Hypothalamus (tissue), 51 donors: ENCODE data around the gene NTRK2.
"Not testable (repeated sequence)": the region's sequence is repeated elsewhere in the genome, so short reads cannot be mapped to it uniquely, and the experiment has no call there.

ENCODE experiments used
- DNase-seq, 51 donors: peaks; one replicate each; lab custom pipeline; 2025; lab: John Stamatoyannopoulos, UW

NTRK2 gene

DNA sequence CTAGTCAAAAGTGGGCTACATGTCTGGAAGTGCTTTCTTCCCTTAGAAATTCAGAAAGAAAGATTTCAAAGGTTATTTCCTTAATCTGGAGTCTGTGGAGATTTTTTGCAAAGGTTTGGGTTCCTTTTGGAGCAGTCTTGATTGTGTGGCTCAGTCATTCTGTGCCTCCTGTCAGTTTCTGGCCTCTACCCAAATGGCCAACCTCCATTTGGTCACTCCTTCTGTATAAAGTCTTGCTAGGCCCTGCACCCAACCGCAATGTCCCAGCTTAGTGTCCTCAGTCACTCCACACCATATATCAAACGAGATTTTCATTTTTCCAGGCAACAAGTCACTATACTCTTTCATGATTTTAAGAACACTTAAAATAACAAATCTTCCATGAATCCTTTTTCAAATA lies 199.6 kb downstream of the NTRK2 start:
- no peak for DNase-seq

GRCh38 chr9:84871983-84872382 lies 202.5 kb downstream of the NTRK2 start:
- no peak for DNase-seq

- DNase-seq = no peak
These were observed 204.5 kb downstream of the NTRK2 start for GRCh38 chr9:84874022-84874421.

GRCh38 chr9:84874596-84874995 lies 205.1 kb downstream of the NTRK2 start:
- no peak for DNase-seq

DNA sequence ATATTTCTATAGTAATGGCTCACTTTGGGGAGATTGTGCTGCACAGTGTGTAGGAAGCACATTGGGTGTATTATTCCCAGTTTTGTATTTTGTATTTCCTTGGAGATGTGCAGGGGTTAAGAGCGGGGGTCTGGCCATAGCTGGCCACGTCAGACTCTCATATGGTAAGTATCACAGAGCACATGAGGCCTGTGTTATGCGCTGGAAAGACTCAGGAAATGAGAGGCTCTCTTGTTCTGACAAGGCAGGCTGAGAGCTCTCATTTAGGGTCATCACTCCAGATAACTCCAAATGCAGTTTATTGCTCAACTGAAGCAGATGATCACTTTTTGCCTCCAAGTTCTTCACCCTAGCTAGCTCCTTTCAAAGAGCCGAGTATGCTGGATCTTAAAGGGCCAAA lies 205.7 kb downstream of the NTRK2 start:
- no peak for DNase-seq

DNA sequence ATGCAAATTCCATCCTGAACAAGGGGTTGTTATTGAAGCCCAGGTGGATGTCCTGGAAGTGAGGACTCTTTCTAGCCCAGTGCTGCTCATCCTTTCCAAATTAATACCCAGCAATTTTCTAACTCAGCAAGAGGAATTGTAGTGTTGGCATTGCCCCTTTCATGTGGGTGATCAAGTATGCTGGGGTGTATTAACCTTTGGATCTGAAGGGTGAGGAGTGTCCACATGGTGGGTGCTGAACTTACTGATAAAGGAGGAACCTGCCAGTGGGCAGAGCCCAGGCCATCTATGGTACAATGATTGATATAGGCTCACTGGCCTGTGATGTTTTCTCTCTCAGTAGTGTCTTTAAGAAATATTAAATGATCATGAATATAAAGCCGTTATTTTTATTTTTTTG lies 210.1 kb downstream of the NTRK2 start:
- no peak for DNase-seq

- DNase-seq = no peak
These were observed 211.3 kb downstream of the NTRK2 start for GRCh38 chr9:84880835-84881234.

GRCh38 chr9:84886866-84887265 lies 217.3 kb downstream of the NTRK2 start:
- no peak for DNase-seq

GRCh38 chr9:84891924-84892323 lies 222.4 kb downstream of the NTRK2 start:
- DNase-seq = no peak

DNA sequence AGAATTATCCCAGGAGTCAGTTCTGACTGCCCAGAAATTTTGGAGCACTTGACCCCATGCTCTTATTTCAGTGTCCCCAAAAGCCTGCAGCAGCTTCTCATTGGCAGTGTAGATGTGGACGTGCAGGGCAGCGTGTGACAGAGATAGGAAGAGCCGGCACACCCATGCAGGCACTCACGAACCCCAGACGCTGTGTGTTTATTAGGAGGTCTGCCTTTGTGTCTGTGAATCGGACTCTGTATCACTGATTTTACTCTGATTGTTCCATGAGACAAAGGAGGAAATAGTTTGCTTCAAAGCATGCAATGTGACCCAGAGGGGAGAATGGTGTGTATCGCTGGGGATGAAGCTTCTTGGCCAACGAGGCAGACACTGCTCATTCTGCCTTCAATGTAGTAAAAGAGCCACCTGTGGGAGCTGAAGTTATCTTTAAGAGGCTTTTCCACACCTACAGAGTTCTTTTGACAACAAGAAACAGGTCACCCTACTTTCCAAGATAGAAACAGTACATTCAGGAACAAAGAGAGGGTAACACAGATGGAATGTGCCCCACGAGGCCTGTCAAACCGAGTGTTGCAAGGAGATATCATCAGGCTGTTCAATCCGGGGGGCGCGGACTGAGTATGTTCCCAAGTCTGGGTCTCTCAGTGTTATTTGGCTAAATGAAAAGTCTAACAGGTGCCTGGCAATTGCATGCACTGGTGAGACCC lies 224.0 kb downstream of the NTRK2 start:
- no peak for DNase-seq

- no peak for DNase-seq
These were observed 225.3 kb downstream of the NTRK2 start for GRCh38 chr9:84894859-84895258.

DNA sequence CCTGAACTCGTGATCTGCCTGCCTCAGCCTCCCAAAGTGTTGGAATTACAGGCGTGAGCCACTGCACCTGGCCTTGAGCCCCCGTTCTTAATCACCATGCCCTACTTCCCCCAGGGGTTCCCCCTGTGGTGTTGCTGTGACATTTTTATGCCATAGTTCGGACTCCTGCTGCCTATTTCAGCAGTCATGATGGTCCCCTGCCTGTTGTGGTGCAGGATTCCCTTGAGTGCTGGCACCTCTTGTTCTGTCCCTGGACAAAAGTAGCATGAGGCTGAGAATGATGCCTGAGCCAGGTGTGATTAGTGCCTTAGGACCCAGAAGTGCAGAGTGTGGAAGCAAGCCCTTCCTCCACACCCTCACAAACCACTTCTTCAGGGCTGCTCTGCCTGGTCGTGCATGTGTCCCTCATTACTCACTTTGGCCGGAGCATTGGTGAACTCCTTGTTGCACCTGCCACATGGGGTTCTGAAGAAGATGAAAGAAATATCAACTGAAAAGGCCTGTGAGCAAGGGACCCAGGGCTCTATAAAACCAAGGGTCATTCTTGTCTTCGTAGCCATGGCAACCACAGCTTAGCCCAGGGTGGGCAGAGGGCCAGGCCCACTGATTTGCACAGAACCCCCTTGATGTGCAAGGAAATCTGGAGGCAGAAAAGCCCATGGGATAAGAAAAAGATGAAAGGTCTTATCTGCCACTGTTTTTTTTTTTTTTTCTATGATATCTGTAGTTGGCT lies 228.0 kb downstream of the NTRK2 start:
- peak in 3 of 51 donors; percentile 16 to 17 (median 16) for DNase-seq

DNA sequence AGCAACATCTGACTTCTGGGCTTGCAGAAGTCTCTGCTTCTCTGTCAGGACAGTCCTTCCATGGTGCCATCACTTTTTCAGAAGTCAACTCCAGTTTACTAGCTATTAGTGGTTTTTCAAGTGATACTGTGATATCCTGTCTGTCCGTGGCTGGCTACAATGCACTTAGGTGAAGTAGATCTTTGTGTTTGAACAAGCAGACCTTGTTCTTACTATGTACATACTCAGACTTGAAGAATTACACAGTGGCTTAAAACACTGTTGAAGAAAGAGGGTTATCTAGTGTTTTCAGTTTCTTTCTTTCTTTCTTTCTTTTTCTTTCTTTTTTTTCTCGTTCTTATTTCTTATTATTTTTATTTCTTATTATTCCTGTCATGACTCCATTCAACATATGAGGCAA lies 228.7 kb downstream of the NTRK2 start:
- DNase-seq = no peak

DNA sequence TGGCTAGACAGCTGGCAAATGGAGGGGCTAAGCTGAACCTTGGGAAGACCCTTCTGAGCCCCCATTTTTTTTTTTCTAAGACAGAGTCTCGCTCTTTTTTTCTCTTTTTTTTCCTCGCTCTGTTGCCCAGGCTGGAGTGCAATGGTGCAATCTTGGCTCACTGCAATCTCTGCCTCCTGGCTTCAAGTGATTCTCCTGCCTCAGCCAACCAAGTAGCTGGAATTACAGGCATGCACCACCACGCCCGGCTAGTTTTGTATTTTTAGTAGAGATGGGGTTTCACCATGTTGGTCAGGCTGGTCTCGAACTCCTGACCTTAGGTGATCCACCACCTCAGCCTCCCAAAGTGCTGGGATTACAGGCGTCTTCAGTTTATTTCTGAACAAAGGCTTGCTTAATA lies 229.1 kb downstream of the NTRK2 start:
- not testable (repeated sequence) for DNase-seq

DNA sequence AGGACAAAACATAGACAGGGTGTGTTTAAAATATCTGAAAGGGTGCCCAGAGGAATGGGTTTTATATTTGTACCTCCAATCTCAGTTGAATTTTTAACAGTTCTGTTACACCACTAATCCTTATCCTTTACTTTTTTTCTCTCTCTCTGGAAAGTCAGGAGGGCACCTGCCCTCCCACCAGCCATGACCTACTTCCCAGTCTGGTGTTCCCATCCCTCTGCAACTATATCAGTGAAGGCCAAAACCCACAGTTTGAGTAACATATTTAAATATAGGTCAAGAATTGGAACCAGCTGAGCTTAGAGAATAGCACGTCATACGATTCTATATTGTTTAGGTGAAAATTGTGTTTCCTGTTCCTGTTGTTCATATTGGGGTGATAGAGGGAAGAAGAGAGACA lies 229.8 kb downstream of the NTRK2 start:
- no peak for DNase-seq

GRCh38 chr9:84900421-84900820 lies 230.9 kb downstream of the NTRK2 start:
- no peak for DNase-seq

- DNase-seq = no peak
These were observed 234.4 kb downstream of the NTRK2 start for GRCh38 chr9:84903963-84904362.

DNA sequence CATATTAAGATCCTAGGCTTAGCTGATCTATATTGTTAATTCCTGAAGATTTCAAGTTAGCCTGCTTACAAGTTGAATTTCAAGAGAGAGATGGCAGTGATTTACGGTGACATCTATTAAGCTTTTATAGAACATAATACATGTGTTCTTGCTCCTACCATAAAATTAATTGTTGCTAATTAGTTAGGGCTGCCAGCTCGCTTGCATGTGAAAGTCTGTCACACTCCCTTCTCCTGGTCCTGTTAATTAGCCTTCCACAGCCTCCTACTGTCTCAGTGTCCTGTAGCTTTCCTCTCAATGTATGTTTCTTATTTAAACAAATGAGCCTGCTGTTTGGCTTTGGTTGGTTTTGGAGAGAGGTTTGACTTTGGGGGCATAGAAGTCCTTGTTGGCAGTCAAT lies 247.2 kb downstream of the NTRK2 start:
- no peak for DNase-seq

DNA sequence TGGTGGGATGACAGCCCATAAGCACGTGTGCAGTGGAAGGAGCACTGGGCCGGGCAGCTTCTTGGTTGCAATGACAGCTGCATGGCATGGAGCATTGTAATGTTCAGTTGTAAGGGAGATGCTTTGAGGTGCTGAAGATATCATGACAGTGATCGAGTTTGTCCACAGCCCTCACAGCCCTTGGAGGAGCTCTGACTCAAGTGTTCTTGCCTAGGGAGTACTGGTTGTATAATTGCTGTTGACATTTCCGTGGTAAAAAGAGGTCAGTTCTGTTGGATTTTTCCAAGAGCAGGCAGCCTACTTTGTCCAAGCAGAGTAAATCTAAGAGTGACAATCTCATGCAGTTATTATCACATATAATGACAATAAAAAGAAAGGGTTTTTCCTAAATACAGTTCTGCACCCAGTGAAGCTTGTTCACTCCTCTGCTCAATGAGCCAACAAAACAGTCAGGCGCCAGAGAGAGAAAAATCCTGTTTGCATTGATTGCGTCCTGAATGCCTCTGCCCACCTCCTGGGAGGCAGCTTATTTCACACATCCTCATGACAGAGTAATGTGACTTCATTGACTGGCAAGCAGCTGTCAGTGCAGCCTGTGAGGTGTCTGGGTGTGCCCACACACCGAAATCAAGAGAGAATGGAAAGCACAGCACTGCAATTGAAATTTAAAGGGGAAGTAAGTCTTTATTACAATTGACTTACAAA lies 248.0 kb downstream of the NTRK2 start:
- DNase-seq = peak in 6 of 51 donors; percentile 10 to 63 (median 25)

DNA sequence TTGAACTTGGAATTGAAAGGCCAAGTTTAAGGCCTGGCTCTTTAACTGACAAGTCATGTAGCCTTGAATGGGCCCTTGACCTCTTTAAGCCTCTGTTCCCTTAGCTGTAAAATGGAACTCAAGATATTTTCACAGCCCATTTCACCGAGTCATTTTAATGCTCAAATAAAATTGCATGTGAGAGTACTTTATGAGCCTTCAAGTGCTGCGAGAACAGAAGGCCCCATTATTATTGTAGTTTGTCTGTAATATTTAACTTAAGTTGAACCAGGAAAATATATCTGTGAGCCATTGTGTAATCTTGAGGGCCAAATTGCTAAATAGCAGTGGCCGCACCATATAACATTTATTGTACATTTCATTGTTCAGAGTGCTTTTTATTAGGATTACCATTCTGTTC lies 249.9 kb downstream of the NTRK2 start:
- no peak for DNase-seq

GRCh38 chr9:84921175-84921574 lies 251.6 kb downstream of the NTRK2 start:
- DNase-seq = no peak

- peak in 8 of 51 donors; percentile 10 to 31 (median 16) for DNase-seq
These were observed 252.5 kb downstream of the NTRK2 start for GRCh38 chr9:84922051-84922450.
